Superior temporal gyrus (tissue), 1 donor: ENCODE data around the gene CABP4.
A peak's percentile ranks its signal among the peaks of the same experiment; 100 is the strongest.
"Not testable (repeated sequence)": the region's sequence is repeated elsewhere in the genome, so short reads cannot be mapped to it uniquely, and the experiment has no call there.

Experiments used
- DNase-seq: peaks from one replicate; pipeline ENCODE4 v3.0.0-alpha.2; 2016; ENCODE audit errors: extremely low spot score

Gene CABP4

DNA sequence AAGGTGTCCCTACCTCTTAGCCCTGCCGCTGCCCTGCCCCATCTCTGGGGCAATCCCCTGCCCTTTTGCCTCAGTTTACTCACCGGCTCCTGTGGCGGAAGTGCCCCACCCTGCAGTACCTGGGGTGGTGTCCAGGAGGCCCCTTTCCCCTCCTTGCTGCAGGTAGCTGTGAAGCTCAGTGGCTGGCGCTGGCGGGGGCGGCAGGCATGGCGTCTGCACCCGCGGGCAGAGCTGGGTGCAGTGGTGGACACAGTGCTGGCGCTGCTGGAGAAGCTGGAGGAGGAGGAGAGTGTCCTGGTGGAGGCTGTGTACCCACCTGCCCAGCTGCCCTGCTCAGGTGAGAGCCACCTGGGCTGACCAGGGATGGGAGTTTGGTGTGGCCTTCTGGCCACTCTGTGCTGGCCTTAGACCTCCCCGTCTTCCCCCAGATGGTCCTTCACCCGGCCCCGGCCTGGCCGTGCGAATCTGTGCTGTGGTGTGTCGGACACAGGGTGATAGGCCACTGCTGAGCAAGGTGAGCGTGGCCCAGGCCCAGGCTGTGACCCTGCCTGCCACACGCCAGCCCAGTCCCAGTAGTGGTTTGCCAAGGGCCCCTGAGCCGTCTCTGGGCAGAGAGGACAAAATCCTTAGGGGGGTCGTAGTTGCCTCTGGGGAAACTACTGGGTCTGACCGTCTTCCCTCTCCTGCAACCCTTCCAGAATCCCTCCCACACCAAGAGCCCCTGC, 35.7 kb upstream of the CABP4 start:
- no peak for DNase-seq

DNA sequence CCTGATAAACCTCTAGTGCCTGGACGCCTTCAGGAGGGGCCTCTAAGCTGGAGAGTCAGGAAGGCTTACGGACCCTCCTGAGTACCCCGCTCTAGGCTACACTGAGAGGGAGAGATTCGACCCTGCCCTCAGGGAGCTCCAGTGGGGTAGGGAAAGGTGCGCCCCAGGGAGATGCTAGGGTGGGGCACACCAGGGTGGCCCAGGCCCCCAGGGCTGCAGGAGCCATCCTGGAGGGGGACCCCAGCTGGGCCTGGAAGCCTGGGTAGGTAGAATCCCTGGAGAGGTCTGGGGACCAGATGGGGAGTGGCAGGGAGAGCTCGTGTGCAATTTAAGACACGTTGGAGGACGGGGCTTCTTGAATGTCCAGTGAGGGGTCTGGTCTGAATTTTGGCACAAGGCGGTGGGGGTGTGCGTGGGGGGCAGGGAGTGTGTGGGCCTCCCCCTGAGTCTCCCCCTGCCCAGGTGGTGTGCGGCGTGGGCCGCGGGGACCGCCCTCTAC, 35.0 kb upstream of the CABP4 start:
- DNase-seq, result no peak

GRCh38 chr11:67420646-67421429, 34.3 kb upstream of the CABP4 start:
- DNase-seq, result peak; percentile 81

- DNase-seq, result no peak
Measured at GRCh38 chr11:67421430-67422031, 33.6 kb upstream of the CABP4 start.

GRCh38 chr11:67422891-67423290, 32.3 kb upstream of the CABP4 start:
- no peak for DNase-seq

GRCh38 chr11:67423466-67423865, 31.7 kb upstream of the CABP4 start:
- DNase-seq, result no peak

- no peak for DNase-seq
Measured at GRCh38 chr11:67423891-67424613, 31.1 kb upstream of the CABP4 start.

- DNase-seq, result not testable (repeated sequence)
Measured at GRCh38 chr11:67427364-67427859, 27.7 kb upstream of the CABP4 start.

GRCh38 chr11:67428052-67429001, 26.8 kb upstream of the CABP4 start, which contains the start of gene RPS6KB2:
TSS of gene RPS6KB2 (plus strand) at chr11:67428494. CDS start at chr11:67428546, 52 bp downstream.
- peak; percentile 100 for DNase-seq

GRCh38 chr11:67429038-67429668, 26.0 kb upstream of the CABP4 start:
- DNase-seq, result no peak

- DNase-seq, result no peak
Measured at GRCh38 chr11:67429722-67430121, 25.4 kb upstream of the CABP4 start.

GRCh38 chr11:67431346-67432249, 23.6 kb upstream of the CABP4 start:
- no peak for DNase-seq

DNA sequence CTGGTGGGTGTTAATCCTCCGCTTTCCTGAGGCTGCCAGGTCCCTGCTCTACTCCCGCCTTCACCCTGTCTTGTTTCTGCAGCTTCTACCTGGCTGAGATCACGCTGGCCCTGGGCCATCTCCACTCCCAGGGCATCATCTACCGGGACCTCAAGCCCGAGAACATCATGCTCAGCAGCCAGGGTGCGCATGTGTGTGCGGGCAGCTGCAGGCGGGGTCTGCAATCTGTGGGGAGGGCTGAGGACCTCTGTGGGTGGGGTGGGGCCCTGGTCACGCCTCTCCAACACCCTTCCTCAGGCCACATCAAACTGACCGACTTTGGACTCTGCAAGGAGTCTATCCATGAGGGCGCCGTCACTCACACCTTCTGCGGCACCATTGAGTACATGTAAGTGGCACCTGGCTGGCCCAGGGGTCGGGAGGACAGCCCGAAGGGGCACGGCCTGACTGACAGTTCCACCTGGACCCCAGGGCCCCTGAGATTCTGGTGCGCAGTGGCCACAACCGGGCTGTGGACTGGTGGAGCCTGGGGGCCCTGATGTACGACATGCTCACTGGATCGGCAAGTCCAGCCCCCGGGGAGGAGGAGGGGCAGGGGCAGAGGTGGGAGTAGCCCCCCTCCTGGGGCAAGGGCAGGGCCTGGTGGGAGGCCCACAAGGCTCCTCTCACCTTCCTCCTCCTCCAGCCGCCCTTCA, 22.4 kb upstream of the CABP4 start:
- DNase-seq, result no peak

- DNase-seq, result no peak
Measured at GRCh38 chr11:67433536-67434394, 21.4 kb upstream of the CABP4 start.

DNA sequence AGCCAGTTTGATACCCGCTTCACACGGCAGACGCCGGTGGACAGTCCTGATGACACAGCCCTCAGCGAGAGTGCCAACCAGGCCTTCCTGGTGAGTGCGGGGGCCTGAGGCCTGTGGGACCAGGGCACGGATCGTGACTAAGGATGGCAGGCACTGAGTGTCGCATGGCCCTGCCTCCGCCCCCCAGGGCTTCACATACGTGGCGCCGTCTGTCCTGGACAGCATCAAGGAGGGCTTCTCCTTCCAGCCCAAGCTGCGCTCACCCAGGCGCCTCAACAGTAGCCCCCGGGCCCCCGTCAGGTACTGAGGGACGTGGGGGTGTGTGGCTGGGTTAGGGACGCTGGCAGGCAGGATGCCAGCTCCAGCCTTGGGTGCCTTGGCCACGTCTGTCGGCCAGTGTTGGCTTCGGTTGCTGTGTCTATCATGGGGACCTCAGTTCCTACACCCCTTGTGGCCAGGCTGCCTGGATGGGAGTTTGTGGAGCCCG, 20.7 kb upstream of the CABP4 start:
- no peak for DNase-seq

GRCh38 chr11:67435031-67435726, 20.0 kb upstream of the CABP4 start:
- no peak for DNase-seq
